ENCODE results near the gene BEST1.

DNA sequence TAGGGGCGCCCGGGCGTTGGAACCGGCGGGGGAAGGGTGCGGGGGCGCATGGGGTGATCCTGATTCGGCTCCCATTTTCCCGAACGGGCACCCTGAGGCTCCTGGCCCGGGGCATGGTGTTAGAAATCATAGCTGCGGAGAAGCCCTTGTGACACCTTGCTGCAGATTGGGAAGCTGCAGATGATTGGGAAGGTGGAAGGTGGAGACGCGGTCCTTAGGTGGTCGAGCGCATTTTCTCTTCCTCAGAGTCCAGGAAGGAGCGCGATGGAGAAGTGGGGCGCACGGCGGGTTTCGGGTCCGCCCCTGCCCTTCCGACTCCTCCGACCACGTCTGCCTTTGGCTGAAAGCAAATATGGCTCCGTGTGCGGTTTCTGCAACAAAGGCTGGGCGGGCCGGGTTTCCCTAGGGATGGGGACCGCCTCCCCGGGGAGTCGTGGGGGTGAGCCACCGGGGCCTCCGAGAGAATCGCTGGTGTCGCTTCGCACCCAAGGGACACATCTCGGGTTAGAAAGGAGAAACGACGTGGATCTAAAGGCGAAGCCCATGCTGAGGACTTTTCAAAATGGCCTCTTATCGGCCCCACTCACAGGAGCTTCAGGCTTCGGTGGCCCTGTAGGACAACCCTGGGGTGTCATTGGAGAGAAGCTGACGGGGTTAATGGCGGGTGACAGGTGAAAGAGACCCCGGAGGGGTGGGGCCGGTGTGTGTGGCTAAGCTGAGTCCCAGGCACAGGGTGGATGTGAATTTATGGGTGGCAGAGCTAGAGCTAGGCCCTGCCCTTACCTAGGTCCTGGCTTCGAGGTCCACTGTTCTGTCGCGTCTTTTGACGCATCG is 18.0 kb downstream of the BEST1 start:
- TF ChIP-seq EZH2 (IDR thresholded peaks at IDR 0.05; ENCODE audit: borderline replicate concordance, low read depth, low read length, severe bottlenecking) = no peak
- TF ChIP-seq, protein P1, sequence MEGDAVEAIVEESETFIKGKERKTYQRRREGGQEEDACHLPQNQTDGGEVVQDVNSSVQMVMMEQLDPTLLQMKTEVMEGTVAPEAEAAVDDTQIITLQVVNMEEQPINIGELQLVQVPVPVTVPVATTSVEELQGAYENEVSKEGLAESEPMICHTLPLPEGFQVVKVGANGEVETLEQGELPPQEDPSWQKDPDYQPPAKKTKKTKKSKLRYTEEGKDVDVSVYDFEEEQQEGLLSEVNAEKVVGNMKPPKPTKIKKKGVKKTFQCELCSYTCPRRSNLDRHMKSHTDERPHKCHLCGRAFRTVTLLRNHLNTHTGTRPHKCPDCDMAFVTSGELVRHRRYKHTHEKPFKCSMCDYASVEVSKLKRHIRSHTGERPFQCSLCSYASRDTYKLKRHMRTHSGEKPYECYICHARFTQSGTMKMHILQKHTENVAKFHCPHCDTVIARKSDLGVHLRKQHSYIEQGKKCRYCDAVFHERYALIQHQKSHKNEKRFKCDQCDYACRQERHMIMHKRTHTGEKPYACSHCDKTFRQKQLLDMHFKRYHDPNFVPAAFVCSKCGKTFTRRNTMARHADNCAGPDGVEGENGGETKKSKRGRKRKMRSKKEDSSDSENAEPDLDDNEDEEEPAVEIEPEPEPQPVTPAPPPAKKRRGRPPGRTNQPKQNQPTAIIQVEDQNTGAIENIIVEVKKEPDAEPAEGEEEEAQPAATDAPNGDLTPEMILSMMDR (IDR thresholded peaks at IDR 0.05; ENCODE audit: borderline replicate concordance, extremely low read depth, low read length, poor library complexity, severe bottlenecking) = no peak

Data from DND-41 (cell line).